ENCODE results near the gene MXD1. TPM values are rescaled to one million over a fixed set of nuclear protein-coding genes. Genes with fewer than 3 reads are reported as not detected.

The MXD1 gene
- polyA plus RNA-seq, 4 donors, result 7.4 to 38.2 (median 35.9) TPM

Other genes starting within 250 kb of the MXD1 start
- 100 to 1,000 TPM; 289 to 764 (median 313) TPM for gene ANXA4, start 173.0 kb upstream of the MXD1 start, polyA plus RNA-seq
- gene GMCL1, start 85.4 kb upstream of the MXD1 start, polyA plus RNA-seq, result 10 to 100 TPM; 13.6 to 34.0 (median 17.7) TPM
- gene SNRNP27, start 21.2 kb upstream of the MXD1 start, polyA plus RNA-seq, result 10 to 100 TPM; 39.8 to 46.2 (median 41.2) TPM
- 1 to 10 TPM; 1.3 to 3.5 (median 2.3) TPM for gene ASPRV1, start 46.5 kb downstream of the MXD1 start, polyA plus RNA-seq
- 100 to 1,000 TPM; 247 to 311 (median 295) TPM for gene PCBP1, start 172.4 kb downstream of the MXD1 start, polyA plus RNA-seq

Data from small intestine (tissue), 4 donors.